Activated CD4-positive, alpha-beta memory T cell treated with anti-CD3 and anti-CD28 coated beads, Interleukin-2, amount 10 ng/mL, durations not matched to agents 7 days and 5 days (primary cell): ENCODE data around the gene ULK4. TPM values are rescaled to one million over a fixed set of nuclear protein-coding genes. Genes with fewer than 3 reads are reported as not detected.
"Not testable (repeated sequence)": the region's sequence is repeated elsewhere in the genome, so short reads cannot be mapped to it uniquely, and the experiment has no call there.

ENCODE experiments used
- CTCF ChIA-PET: fragments of 350-600 bp; sonication (Branson Sonifier 250); formaldehyde crosslinking; loops from one replicate; lab custom pipeline; 2021; ENCODE audit warnings: antibody characterized with exemption, inconsistent platforms; lab: Charles Lee
- POLR2A ChIA-PET: fragments of 350-600 bp; sonication (Branson Sonifier 250); formaldehyde crosslinking; loops from one replicate; lab custom pipeline; 2021; ENCODE audit warnings: antibody characterized with exemption; lab: Charles Lee
- DNase-seq: peaks from one replicate; pipeline ENCODE4 v3.0.0-alpha.2; 2020
- H3K27ac Mint-ChIP-seq: one replicate; pipeline ENCODE4 v1.8.0; 2021; ENCODE audit warnings: mild to moderate bottlenecking, mixed read lengths
- H3K27me3 Mint-ChIP-seq: one replicate; pipeline ENCODE4 v1.8.0; 2021; ENCODE audit warnings: mixed read lengths
- H3K36me3 Mint-ChIP-seq: one replicate; pipeline ENCODE4 v1.8.0; 2021; ENCODE audit warnings: low read depth, mixed read lengths
- H3K4me1 Mint-ChIP-seq: one replicate; pipeline ENCODE4 v1.8.0; 2021; ENCODE audit warnings: mixed read lengths
- H3K4me3 Mint-ChIP-seq: one replicate; pipeline ENCODE4 v1.8.0; 2021; ENCODE audit warnings: mild to moderate bottlenecking, mixed read lengths
- H3K9me3 Mint-ChIP-seq: one replicate; pipeline ENCODE4 v1.8.0; 2021; ENCODE audit warnings: mixed read lengths
- total RNA-seq, 2 experiments: library from RNA; stranded (reverse); gene quantifications; one replicate each; pipeline ENCODE4 v1.2.3, GENCODE V29; 2021

Gene ULK4
- total RNA-seq, 2 experiments from 2014 or later = 14.1 to 18.2 TPM

DNA sequence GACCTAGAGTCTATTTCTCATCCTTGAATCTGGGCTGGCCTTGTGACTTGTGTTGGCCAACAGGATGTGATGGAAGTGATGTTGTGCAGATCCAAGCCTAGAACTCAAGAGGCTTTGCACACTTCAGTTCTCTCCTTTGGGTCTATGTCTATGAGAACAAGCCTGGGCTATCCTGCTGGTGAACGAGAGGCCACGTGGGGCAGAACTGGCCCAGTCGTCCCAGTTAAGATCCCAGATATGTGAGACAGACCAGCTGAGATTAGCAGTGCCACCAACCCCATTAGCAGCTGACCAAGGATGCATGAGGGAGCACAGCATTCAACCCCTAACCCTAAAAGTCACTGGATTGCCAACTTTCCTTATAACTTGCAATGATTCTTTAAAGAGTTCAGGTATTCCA is 662.9 kb downstream of the ULK4 start:
- no peak overlapping the region for H3K4me3 Mint-ChIP-seq
- H3K4me1 Mint-ChIP-seq = no peaks in the 10 kb centered on the region
- H3K27ac Mint-ChIP-seq = no peak overlapping the region
- POLR2A ChIA-PET = no interaction called here
- CTCF ChIA-PET = no interaction called here
- H3K9me3 Mint-ChIP-seq = no peaks in the 10 kb centered on the region
- DNase-seq = no peak
- H3K36me3 Mint-ChIP-seq = no peaks in the 10 kb centered on the region
- no peaks in the 10 kb centered on the region for H3K27me3 Mint-ChIP-seq

- H3K36me3 Mint-ChIP-seq = no peaks in the 10 kb centered on the region
- H3K27ac Mint-ChIP-seq = no peak overlapping the region
- H3K4me1 Mint-ChIP-seq = no peaks in the 10 kb centered on the region
- CTCF ChIA-PET = no interaction called here
- no peak overlapping the region for H3K4me3 Mint-ChIP-seq
- no peak for DNase-seq
- H3K27me3 Mint-ChIP-seq = no peaks in the 10 kb centered on the region
- POLR2A ChIA-PET = no interaction called here
- no peaks in the 10 kb centered on the region for H3K9me3 Mint-ChIP-seq
Observed at GRCh38 chr3:41297750-41298149, 664.2 kb downstream of the ULK4 start.

- DNase-seq = no peak
- no peaks in the 10 kb centered on the region for H3K27me3 Mint-ChIP-seq
- no peaks in the 10 kb centered on the region for H3K4me1 Mint-ChIP-seq
- ChIA-PET CTCF (no interaction called here), POLR2A (no interaction called here)
- H3K36me3 Mint-ChIP-seq = no peaks in the 10 kb centered on the region
- H3K4me3 Mint-ChIP-seq = no peak overlapping the region
- H3K9me3 Mint-ChIP-seq = no peaks in the 10 kb centered on the region
- no peak overlapping the region for H3K27ac Mint-ChIP-seq
Observed at GRCh38 chr3:41296556-41296955, 665.3 kb downstream of the ULK4 start.

- ChIA-PET CTCF (no interaction called here), POLR2A (no interaction called here)
- Mint-ChIP-seq H3K27ac (no peak overlapping the region), H3K9me3 (no peaks in the 10 kb centered on the region), H3K36me3 (no peaks in the 10 kb centered on the region), H3K4me3 (no peak overlapping the region), H3K27me3 (no peaks in the 10 kb centered on the region), H3K4me1 (no peaks in the 10 kb centered on the region)
- DNase-seq = no peak
Observed at GRCh38 chr3:41295740-41296139, 666.2 kb downstream of the ULK4 start.

DNA sequence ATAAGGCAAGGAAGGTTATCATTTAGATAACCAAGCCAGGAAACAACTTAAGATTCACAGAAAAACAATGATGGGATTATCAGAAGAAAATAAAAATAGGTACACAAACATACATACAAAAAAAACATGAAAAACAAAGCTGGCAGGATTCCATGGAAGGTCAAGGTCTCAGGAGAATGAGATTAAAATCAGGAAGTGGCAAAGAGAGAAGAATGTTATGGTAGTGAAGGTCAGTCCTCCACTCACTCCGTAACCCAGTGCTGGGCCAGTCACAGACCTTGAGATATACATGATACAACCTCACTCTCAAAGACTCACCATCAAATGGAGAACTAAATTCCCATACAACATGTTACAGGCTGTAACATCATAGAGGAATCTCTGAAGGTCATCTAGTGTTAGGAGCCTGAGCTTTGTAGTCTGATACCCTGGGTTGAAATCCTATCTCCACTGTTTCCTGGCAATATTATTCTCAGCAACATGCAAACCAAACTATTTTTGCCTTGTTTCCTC is 668.7 kb downstream of the ULK4 start:
- Mint-ChIP-seq H3K4me3 (no peak overlapping the region), H3K4me1 (no peaks in the 10 kb centered on the region), H3K27ac (no peak overlapping the region), H3K9me3 (no peaks in the 10 kb centered on the region), H3K27me3 (no peaks in the 10 kb centered on the region), H3K36me3 (no peaks in the 10 kb centered on the region)
- POLR2A ChIA-PET = no interaction called here
- CTCF ChIA-PET = no interaction called here
- DNase-seq = no peak

DNA sequence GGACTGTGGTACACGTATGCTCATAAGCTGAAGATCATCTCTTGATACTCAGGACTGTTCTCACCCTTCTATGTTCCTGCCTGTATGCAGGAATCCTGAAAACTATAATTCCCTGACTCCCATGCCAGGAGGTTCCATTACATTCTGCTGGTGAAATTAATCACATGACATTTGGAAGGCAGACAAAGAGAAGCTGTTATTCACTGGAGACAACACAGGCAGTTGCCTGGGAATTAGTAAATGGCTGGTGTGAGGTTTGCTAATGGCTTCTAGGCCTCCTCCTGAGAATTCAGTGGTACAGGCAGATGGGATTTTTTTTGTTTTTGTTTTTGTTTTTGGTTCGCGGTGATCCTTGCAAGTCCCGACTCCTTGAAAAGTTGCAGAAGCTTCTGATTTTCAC is 671.2 kb downstream of the ULK4 start:
- H3K27ac Mint-ChIP-seq = no peak overlapping the region
- DNase-seq = no peak
- no peaks in the 10 kb centered on the region for H3K36me3 Mint-ChIP-seq
- H3K9me3 Mint-ChIP-seq = no peaks in the 10 kb centered on the region
- H3K27me3 Mint-ChIP-seq = no peaks in the 10 kb centered on the region
- H3K4me3 Mint-ChIP-seq = no peak overlapping the region
- peaks cover 3% of the 10 kb centered on the region for H3K4me1 Mint-ChIP-seq
- CTCF ChIA-PET = no interaction called here
- POLR2A ChIA-PET = no interaction called here

DNA sequence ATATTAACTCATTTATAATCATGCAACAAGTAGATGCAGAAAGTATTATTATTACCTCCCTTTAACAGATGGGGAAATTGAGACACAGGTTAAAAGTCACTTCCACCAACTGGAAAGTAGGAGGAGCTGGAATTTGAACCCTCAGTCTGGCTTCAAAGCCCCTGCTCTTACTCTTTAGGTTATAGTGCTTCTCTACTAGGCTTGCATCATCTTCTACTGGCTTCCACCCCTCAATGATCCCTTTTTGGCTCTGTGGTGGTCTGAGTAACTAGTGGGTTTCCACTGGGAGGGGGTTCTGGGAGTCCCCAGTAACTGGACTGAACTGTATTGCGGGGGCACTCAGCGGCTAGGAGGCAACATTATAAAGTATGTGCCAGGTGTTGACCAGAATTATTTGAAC is 671.6 kb downstream of the ULK4 start:
- no peak for DNase-seq
- Mint-ChIP-seq H3K9me3 (no peaks in the 10 kb centered on the region), H3K4me1 (peaks cover 3% of the 10 kb centered on the region), H3K27me3 (no peaks in the 10 kb centered on the region), H3K4me3 (no peak overlapping the region), H3K27ac (no peak overlapping the region), H3K36me3 (no peaks in the 10 kb centered on the region)
- POLR2A ChIA-PET = no interaction called here
- CTCF ChIA-PET = no interaction called here

DNA sequence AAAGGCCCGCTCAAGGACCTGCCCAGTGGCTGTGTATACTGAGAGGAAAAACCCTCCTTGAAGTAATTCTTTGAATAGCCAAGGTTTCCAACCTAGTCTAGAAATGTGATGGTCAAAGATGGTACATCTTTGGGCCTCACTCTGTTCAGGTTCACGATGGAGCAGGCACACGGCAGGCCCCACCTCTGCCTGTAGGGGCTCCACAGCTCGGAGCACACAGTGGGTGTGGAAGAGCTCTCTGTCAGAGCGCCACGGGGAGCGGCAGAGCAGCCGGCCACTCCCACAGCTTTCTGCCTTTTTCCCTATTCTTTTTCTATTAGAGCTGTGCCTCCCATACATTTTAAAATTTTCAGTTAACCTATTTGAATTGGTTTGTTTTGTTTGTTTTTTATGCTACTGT is 673.1 kb downstream of the ULK4 start:
- CTCF ChIA-PET = no interaction called here
- Mint-ChIP-seq H3K9me3 (no peaks in the 10 kb centered on the region), H3K27ac (no peak overlapping the region), H3K4me3 (no peak overlapping the region), H3K36me3 (no peaks in the 10 kb centered on the region), H3K27me3 (no peaks in the 10 kb centered on the region), H3K4me1 (peaks cover 3% of the 10 kb centered on the region)
- DNase-seq = no peak
- POLR2A ChIA-PET = no interaction called here

DNA sequence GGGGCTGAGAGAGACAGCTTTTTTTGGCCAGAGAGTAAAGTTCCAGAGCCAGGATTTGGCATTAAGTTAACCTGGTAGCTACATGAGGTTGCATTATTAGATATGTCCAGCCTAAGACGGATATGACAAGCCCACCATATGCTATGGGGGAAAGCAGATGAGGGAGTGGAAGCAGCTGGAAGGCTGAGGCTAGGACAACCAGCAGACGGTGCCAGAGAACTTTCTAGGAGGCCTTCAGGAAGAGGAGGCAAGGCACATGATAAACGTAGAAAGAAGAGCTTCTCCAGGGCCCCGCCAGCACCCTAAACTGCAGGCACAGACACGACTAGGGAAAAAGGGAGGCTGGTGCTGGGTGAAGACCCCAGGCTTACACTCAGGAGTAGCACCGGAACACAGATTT is 675.6 kb downstream of the ULK4 start:
- Mint-ChIP-seq H3K4me3 (no peak overlapping the region), H3K4me1 (peaks cover 3% of the 10 kb centered on the region), H3K9me3 (no peaks in the 10 kb centered on the region), H3K27me3 (no peaks in the 10 kb centered on the region), H3K27ac (no peak overlapping the region), H3K36me3 (no peaks in the 10 kb centered on the region)
- CTCF ChIA-PET = no interaction called here
- POLR2A ChIA-PET = no interaction called here
- DNase-seq = no peak

DNA sequence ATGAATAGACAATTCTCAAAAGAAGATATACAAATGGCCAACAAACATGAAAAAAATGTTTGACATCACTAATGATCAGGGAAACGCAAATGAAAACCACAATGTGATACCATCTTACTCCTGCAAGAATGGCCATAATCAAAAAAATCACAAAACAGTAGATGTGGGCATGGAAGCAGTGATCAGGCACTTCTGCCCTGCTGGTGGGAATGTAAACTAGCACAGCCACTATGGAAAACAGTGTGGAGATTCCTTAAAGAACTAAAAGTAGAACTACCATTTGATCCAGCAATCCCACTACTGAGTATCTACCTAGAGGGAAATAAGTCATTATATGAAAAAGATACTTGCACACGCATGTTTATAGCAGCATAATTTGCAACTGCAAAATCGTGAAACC is 677.0 kb downstream of the ULK4 start:
- H3K36me3 Mint-ChIP-seq, DNase-seq, POLR2A ChIA-PET, H3K4me1 Mint-ChIP-seq, H3K4me3 Mint-ChIP-seq, H3K27ac Mint-ChIP-seq, H3K27me3 Mint-ChIP-seq, H3K9me3 Mint-ChIP-seq, CTCF ChIA-PET: not testable (repeated sequence)

DNA sequence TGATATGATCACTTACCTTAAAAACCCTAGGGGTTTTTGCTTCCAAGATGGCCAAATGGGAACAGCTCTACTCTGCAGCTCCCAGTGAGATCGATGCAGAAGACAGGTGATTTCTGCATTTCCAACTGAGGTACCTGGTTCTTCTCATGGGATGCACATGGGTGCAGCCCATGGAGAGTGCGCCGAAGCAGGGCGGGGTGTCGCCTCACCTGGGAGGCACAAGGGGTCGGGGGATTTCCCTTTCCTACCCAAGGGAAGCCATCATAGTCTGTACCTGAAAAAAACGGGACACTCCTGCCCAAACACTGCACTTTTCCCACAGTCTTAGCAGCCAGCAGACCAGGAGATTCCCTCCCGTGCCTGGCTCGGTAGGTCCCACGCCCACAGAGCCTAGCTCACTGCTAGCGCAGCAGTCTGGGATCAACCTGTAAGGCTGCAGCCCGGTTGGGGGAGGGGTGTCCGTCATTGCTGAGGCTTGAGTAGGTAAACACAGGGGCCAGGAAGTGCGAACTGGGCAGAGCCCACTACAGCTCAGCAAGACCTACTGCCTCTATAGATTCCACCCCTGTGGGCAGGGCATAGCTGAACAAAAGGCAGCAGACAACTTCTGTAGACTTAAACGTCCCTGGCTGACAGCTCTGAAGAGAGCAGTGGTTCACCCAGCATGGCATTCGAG is 684.0 kb downstream of the ULK4 start:
- Mint-ChIP-seq H3K4me3 (no peak overlapping the region), H3K27me3 (no peaks in the 10 kb centered on the region), H3K4me1 (no peaks in the 10 kb centered on the region), H3K9me3 (peaks cover 3% of the 10 kb centered on the region), H3K27ac (no peak overlapping the region), H3K36me3 (no peaks in the 10 kb centered on the region)
- POLR2A ChIA-PET = no interaction called here
- no peak for DNase-seq
- CTCF ChIA-PET = no interaction called here

- DNase-seq = no peak
- ChIA-PET POLR2A (no interaction called here), CTCF (no interaction called here)
- Mint-ChIP-seq H3K36me3 (no peaks in the 10 kb centered on the region), H3K27ac (no peak overlapping the region), H3K9me3 (peaks cover 6% of the 10 kb centered on the region), H3K4me1 (no peaks in the 10 kb centered on the region), H3K27me3 (no peaks in the 10 kb centered on the region), H3K4me3 (no peak overlapping the region)
Observed at GRCh38 chr3:41276191-41276590, 685.7 kb downstream of the ULK4 start.

DNA sequence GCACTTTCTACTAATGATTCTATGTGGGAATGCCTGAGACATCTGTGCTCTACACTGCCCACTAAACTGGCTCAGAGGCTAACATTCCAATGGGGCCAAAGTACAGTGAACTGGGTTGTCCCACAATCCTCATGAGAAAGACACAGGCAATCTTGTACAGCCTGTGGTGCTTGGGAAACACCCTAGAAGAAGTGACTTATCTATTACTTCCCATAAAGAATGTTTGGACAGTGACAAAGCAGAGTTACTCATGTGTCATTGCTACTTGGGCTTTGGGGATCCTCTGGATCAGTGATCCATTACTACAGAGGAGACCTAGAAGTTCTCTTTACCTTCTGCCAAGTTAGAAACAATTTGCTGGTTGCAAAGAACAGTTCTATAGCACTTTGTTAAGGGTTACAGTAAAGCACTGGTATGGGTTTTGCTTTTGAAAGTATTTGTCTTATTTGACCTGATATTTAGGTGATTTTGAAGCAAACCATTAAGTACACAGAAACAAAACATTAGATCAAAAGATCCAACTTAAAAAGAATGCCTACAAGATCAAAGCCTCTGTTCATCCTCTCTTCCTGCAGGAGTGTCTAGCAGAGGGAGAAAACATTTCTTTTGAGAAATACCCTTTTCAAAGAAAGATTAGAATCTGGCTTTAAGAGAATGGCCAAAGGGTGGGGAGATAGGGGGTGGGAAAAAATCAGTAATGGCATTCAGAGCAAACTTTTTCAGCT is 686.8 kb downstream of the ULK4 start:
- no peak overlapping the region for H3K27ac Mint-ChIP-seq
- DNase-seq = no peak
- peaks cover 6% of the 10 kb centered on the region for H3K9me3 Mint-ChIP-seq
- no peak overlapping the region for H3K4me3 Mint-ChIP-seq
- H3K27me3 Mint-ChIP-seq = no peaks in the 10 kb centered on the region
- CTCF ChIA-PET = no interaction called here
- no peaks in the 10 kb centered on the region for H3K36me3 Mint-ChIP-seq
- H3K4me1 Mint-ChIP-seq = no peaks in the 10 kb centered on the region
- POLR2A ChIA-PET = no interaction called here

DNA sequence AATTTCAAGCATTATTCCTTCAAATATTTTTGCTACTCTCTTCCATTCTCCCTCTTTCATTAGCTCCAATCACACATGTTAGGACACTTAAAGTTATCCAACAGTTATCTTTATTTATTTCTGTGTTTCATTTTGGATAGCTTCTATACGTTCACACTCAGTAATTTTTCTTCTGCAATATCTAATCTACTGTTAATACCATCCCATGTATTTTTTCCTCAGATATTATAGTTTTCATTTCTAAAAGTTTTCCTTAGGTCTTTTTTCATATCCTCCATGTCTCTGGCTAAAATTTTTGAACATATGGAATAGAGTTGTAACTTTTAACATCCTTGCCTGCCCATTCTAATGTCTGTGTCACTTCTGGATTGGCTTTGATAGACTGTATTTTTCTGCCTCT is 689.2 kb downstream of the ULK4 start:
- Mint-ChIP-seq H3K4me1 (no peaks in the 10 kb centered on the region), H3K4me3 (no peak overlapping the region), H3K36me3 (no peaks in the 10 kb centered on the region), H3K9me3 (peaks cover 6% of the 10 kb centered on the region), H3K27ac (no peak overlapping the region), H3K27me3 (no peaks in the 10 kb centered on the region)
- CTCF ChIA-PET = no interaction called here
- no peak for DNase-seq
- POLR2A ChIA-PET = no interaction called here
